OCI-LY1 (cell line): ENCODE measurements around the gene CAMTA1.

Source experiments
- H2AFZ ChIP-seq: fragments of 200-600 bp; sonication (generic), shearing (Covaris generic); 2 replicates; pipeline ENCODE4 v1.6.0; 2014; ENCODE audit warnings: antibody characterized with exemption, mild to moderate bottlenecking, low read length
- H3F3A ChIP-seq: fragments of 200-600 bp; sonication (generic), shearing (Covaris generic); 2 replicates; pipeline ENCODE4 v1.6.0; 2014; ENCODE audit warnings: mild to moderate bottlenecking, antibody characterized with exemption, low read length, moderate library complexity; ENCODE audit not compliant: insufficient read depth
- H3K27ac ChIP-seq: fragments of 200-600 bp; sonication (generic); 2 replicates; pipeline ENCODE4 v1.5.1; 2014; ENCODE audit warnings: low read length, mixed run types, mild to moderate bottlenecking, low read depth; ENCODE audit not compliant: poor library complexity, severe bottlenecking
- H3K27me3 ChIP-seq: fragments of 200-600 bp; sonication (generic); 2 replicates; pipeline ENCODE4 v1.6.0; 2014; ENCODE audit warnings: antibody characterized with exemption, mild to moderate bottlenecking, low read length, moderate library complexity; ENCODE audit not compliant: insufficient read depth
- H3K36me3 ChIP-seq: fragments of 200-600 bp; sonication (generic); 2 replicates; pipeline ENCODE4 v1.6.1; 2014; ENCODE audit warnings: mild to moderate bottlenecking, antibody characterized with exemption, low read length, moderate library complexity, mixed read lengths; ENCODE audit not compliant: insufficient read depth
- H3K4me1 ChIP-seq: fragments of 200-600 bp; sonication (generic); 2 replicates; pipeline ENCODE4 v1.5.1; 2014; ENCODE audit warnings: mild to moderate bottlenecking, low read length, moderate library complexity; ENCODE audit not compliant: insufficient read depth, severe bottlenecking
- H3K4me2 ChIP-seq: fragments of 200-600 bp; sonication (generic), shearing (Covaris generic); 2 replicates; pipeline ENCODE4 v1.6.1; 2014; ENCODE audit warnings: low read length
- H3K4me3 ChIP-seq: fragments of 200-600 bp; sonication (generic); 2 replicates; pipeline ENCODE4 v1.5.1; 2014; ENCODE audit warnings: low read length, low read depth, mild to moderate bottlenecking, mixed read lengths; ENCODE audit not compliant: poor library complexity, severe bottlenecking
- H3K79me2 ChIP-seq: fragments of 200-600 bp; shearing (Covaris generic); 2 replicates; pipeline ENCODE4 v1.6.1; 2016; ENCODE audit warnings: mixed run types, low read length, mixed read lengths; ENCODE audit not compliant: insufficient read depth
- H3K9ac ChIP-seq: fragments of 200-600 bp; sonication (generic), shearing (Covaris generic); 2 replicates; pipeline ENCODE4 v1.6.1; 2014; ENCODE audit warnings: mild to moderate bottlenecking, low read length, mixed read lengths
- H3K9me2 ChIP-seq: fragments of 200-600 bp; sonication (generic), shearing (Covaris generic); 2 replicates; pipeline ENCODE4 v1.6.1; 2014; ENCODE audit warnings: low read depth, mild to moderate bottlenecking, low read length, mixed read lengths
- H3K9me3 ChIP-seq: fragments of 200-600 bp; shearing (Covaris generic); 2 replicates; pipeline ENCODE4 v1.6.1; 2014; ENCODE audit warnings: low read length, mixed read lengths
- H4K20me1 ChIP-seq: fragments of 200-600 bp; sonication (generic), shearing (Covaris generic); 2 replicates; pipeline ENCODE4 v1.6.0; 2016; ENCODE audit warnings: mild to moderate bottlenecking, low read length; ENCODE audit not compliant: insufficient read depth
- CTCF ChIP-seq: fragments of 200-600 bp; sonication (generic), shearing (Covaris generic); IDR thresholded peaks from 2 replicates; pipeline ENCODE4 v1.5.1; 2017; ENCODE audit warnings: mild to moderate bottlenecking, antibody characterized with exemption, low read length, moderate library complexity, mixed read lengths
- EZH2 ChIP-seq: fragments of 200-600 bp; sonication (generic), shearing (Covaris generic); IDR thresholded peaks from 2 replicates; pipeline ENCODE4 v1.8.0; 2017; ENCODE audit warnings: borderline replicate concordance, mixed run types, mild to moderate bottlenecking, antibody characterized with exemption, low read length, moderate library complexity, mixed read lengths

The CAMTA1 gene

DNA sequence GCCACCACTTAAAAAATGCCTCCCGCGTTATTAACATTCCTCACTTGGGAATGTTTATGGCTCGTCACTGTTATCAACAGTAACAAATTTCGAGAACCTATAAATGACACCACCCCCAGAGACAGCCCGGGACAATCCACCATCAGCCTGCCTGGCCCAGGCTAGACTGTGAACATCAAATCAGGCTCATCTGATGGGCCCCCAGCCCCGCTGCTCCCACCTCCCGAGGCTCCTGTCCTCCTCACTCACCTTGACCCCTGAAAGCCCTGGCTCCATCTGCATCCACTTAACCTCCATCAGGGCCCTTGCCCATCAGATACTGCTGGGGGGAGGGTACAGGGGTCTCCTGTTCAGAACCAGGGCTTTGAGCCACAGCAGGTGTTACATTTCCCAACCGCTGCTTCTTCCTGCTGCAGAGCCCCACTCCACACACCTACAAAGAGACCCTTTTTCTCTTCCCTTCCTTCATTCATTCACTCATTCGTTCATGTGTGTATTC, 829.4 kb downstream of the CAMTA1 start:
- Histone ChIP-seq H3K4me3 (no peak overlapping the region), H4K20me1 (no peaks in the 10 kb centered on the region), H3K9me3 (no peaks in the 10 kb centered on the region), H3K27me3 (0 out of 2 replicates have a peak, but pooled peaks cover 4% of the 10 kb centered on the region), H3K9me2 (no peaks in the 10 kb centered on the region), H3F3A (no peaks in the 10 kb centered on the region), H2AFZ (no peak overlapping the region), H3K4me2 (no peak overlapping the region), H3K27ac (no peak overlapping the region), H3K4me1 (no peaks in the 10 kb centered on the region), H3K36me3 (no peaks in the 10 kb centered on the region), H3K79me2 (no peaks in the 10 kb centered on the region), H3K9ac (no peak overlapping the region)
- TF ChIP-seq EZH2, result no peak
- no peak for TF ChIP-seq CTCF

DNA sequence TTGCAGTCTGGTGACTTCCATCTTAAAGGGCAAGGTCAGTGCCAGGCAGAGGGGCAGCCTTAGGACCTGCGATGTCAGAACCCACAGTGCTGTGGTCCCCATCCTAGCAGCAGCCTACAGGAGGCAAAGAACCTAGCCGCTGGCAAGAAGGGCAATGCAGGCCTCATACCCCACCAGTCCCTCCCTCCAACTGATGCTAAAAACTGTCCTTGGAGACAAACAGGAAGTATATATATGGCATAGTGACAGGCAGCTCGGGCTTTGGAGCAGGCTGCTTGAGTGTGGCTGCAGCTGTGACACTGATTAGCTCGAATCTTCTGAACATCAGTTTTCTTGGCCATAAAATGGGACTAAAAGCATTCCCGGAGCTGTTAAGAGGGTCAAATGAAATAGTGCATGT, 829.9 kb downstream of the CAMTA1 start:
- no peaks in the 10 kb centered on the region for H3K9me3 ChIP-seq
- H3K79me2 ChIP-seq, result no peaks in the 10 kb centered on the region
- TF ChIP-seq CTCF, result no peak
- no peak for TF ChIP-seq EZH2
- no peaks in the 10 kb centered on the region for H3K4me1 ChIP-seq
- no peaks in the 10 kb centered on the region for H3K36me3 ChIP-seq
- no peaks in the 10 kb centered on the region for H4K20me1 ChIP-seq
- H3K4me2 ChIP-seq, result no peak overlapping the region
- no peaks in the 10 kb centered on the region for H3F3A ChIP-seq
- H3K27ac ChIP-seq, result no peak overlapping the region
- 0 out of 2 replicates have a peak, but pooled peaks cover 4% of the 10 kb centered on the region for H3K27me3 ChIP-seq
- no peaks in the 10 kb centered on the region for H3K9me2 ChIP-seq
- H3K9ac ChIP-seq, result no peak overlapping the region
- H2AFZ ChIP-seq, result no peak overlapping the region
- no peak overlapping the region for H3K4me3 ChIP-seq

GRCh38 chr1:7616076-7616832, 831.0 kb downstream of the CAMTA1 start:
- no peak overlapping the region for H3K4me3 ChIP-seq
- H3K36me3 ChIP-seq, result no peaks in the 10 kb centered on the region
- H3K9me3 ChIP-seq, result no peaks in the 10 kb centered on the region
- no peak overlapping the region for H3K27ac ChIP-seq
- TF ChIP-seq EZH2 (no peak), CTCF (no peak)
- no peaks in the 10 kb centered on the region for H3K79me2 ChIP-seq
- H3K9ac ChIP-seq, result no peak overlapping the region
- 0 out of 2 replicates have a peak, but pooled peaks cover 4% of the 10 kb centered on the region for H3K27me3 ChIP-seq
- H4K20me1 ChIP-seq, result no peaks in the 10 kb centered on the region
- H3K4me2 ChIP-seq, result no peak overlapping the region
- no peaks in the 10 kb centered on the region for H3K4me1 ChIP-seq
- H3K9me2 ChIP-seq, result no peaks in the 10 kb centered on the region
- H3F3A ChIP-seq, result no peaks in the 10 kb centered on the region
- no peak overlapping the region for H2AFZ ChIP-seq
